HepG2 (cell line): ENCODE results near the gene MMP25. TPM values are rescaled to one million over a fixed set of nuclear protein-coding genes. Genes with fewer than 3 reads are reported as not detected.

Experiments used
- ATRX ChIP-seq: sonication (generic); formaldehyde crosslinking; IDR thresholded peaks from 2 replicates; pipeline ENCODE4 v1.4.0; 2020; ENCODE audit warnings: missing genetic modification reagents, borderline replicate concordance
- FOXK2 ChIP-seq: fragments of 450-650 bp; IDR thresholded peaks from 2 replicates; pipeline ENCODE4 v1.6.1; 2016
- IRF2 ChIP-seq: IDR thresholded peaks from 2 replicates; pipeline ENCODE4 v1.6.1; 2018; ENCODE audit warnings: missing genetic modification reagents, missing compliant biosample characterization
- MEF2D ChIP-seq: sonication (generic); formaldehyde crosslinking; IDR thresholded peaks from 2 replicates; pipeline ENCODE4 v1.5.1; 2020; ENCODE audit warnings: mild to moderate bottlenecking, missing genetic modification reagents
- MYC ChIP-seq: sonication (generic); formaldehyde crosslinking; IDR thresholded peaks from 2 replicates; pipeline ENCODE4 v1.9.0; 2021; ENCODE audit warnings: missing genetic modification reagents, borderline replicate concordance
- PHF8 ChIP-seq: sonication (generic); formaldehyde crosslinking; IDR thresholded peaks from 2 replicates; pipeline ENCODE4 v1.5.0; 2020; ENCODE audit warnings: missing genetic modification reagents
- SMARCC2 ChIP-seq: fragments of 450-650 bp; IDR thresholded peaks from 2 replicates; pipeline ENCODE4 v1.6.1; 2017; ENCODE audit warnings: antibody characterized with exemption, mild to moderate bottlenecking
- SYNCRIP ChIP-seq: fragments of 200-400 bp; formaldehyde crosslinking; IDR thresholded peaks from 2 replicates; pipeline ENCODE4 v1.6.1; 2018; ENCODE audit warnings: mild to moderate bottlenecking, low read depth, low read length; ENCODE audit not compliant: insufficient read depth
- TAF15 ChIP-seq: fragments of 200-400 bp; formaldehyde crosslinking; IDR thresholded peaks from one replicate; pipeline ENCODE4 v1.6.1; 2018; ENCODE audit warnings: mild to moderate bottlenecking, low read depth, low read length; ENCODE audit not compliant: poor library complexity, severe bottlenecking
- THAP11 ChIP-seq: IDR thresholded peaks from 2 replicates; pipeline ENCODE4 v1.6.1; 2016; ENCODE audit warnings: missing biosample characterization, missing genetic modification reagents
- ZNF446 ChIP-seq: sonication (generic); formaldehyde crosslinking; IDR thresholded peaks from 2 replicates; pipeline ENCODE4 v1.5.0; 2020; ENCODE audit warnings: mild to moderate bottlenecking, missing genetic modification reagents
- ZNF460 ChIP-seq: sonication (generic); formaldehyde crosslinking; IDR thresholded peaks from 2 replicates; pipeline ENCODE4 v1.5.1; 2020; ENCODE audit warnings: missing genetic modification reagents, mild to moderate bottlenecking, borderline replicate concordance
- ZNF543 ChIP-seq: sonication (generic); formaldehyde crosslinking; IDR thresholded peaks from 2 replicates; pipeline ENCODE4 v1.4.0; 2020; ENCODE audit warnings: mild to moderate bottlenecking, missing genetic modification reagents
- polyA plus RNA-seq, 8 experiments: library from polyadenylated mRNA; depleted of rRNA in 3 of 8; stranded (reverse) in 7 of 8; unstranded in 1 of 8; fragments of >200 nt; fragmentation: Illumina TruSeq in 4 of 8; extraction: Trizol in 4 of 8; gene quantifications; 2 replicates each; pipeline versions ENCODE4 v1.2.1 to v1.2.3, GENCODE V29; 2011 to 2016; ENCODE audit warnings: low read depth in 4 of 8, missing spikeins in 1 of 8, mixed read lengths in 1 of 8; ENCODE audit not compliant: insufficient read depth in 1 of 8
- total RNA-seq, 5 experiments: library from RNA; depleted of rRNA; stranded (reverse); fragments of >200 nt; fragmentation: Illumina TruSeq; extraction: Trizol; gene quantifications; 2 replicates each; pipeline ENCODE4 v1.2.3, GENCODE V29; 2016; ENCODE audit warnings: low read depth in 1 of 5
- TF ChIP-seq, protein P1 (sequence below): sonication (generic); formaldehyde crosslinking; IDR thresholded peaks from 2 replicates; pipeline ENCODE4 v1.4.0; 2020; ENCODE audit warnings: mild to moderate bottlenecking, missing genetic modification reagents
- TF ChIP-seq, protein P2 (sequence below): sonication (generic); formaldehyde crosslinking; IDR thresholded peaks from 2 replicates; pipeline ENCODE4 v1.5.1; 2020; ENCODE audit warnings: missing genetic modification reagents, mild to moderate bottlenecking, borderline replicate concordance
- TF ChIP-seq, protein P3 (sequence below): sonication (generic); formaldehyde crosslinking; IDR thresholded peaks from 2 replicates; pipeline ENCODE4 v1.9.0; 2021; ENCODE audit warnings: missing genetic modification reagents, mild to moderate bottlenecking, borderline replicate concordance
- TF ChIP-seq, protein P4 (sequence below): sonication (generic); formaldehyde crosslinking; conservative IDR thresholded peaks from 2 replicates; pipeline ENCODE4 v1.4.0; 2020; ENCODE audit warnings: missing genetic modification reagents

Gene MMP25
- total and polyA plus RNA-seq, 2 of the 13 experiments (the other 11 are each of a cell fraction or from before 2014, with no cell fraction given), result 0.04 to 0.08 TPM

DNA sequence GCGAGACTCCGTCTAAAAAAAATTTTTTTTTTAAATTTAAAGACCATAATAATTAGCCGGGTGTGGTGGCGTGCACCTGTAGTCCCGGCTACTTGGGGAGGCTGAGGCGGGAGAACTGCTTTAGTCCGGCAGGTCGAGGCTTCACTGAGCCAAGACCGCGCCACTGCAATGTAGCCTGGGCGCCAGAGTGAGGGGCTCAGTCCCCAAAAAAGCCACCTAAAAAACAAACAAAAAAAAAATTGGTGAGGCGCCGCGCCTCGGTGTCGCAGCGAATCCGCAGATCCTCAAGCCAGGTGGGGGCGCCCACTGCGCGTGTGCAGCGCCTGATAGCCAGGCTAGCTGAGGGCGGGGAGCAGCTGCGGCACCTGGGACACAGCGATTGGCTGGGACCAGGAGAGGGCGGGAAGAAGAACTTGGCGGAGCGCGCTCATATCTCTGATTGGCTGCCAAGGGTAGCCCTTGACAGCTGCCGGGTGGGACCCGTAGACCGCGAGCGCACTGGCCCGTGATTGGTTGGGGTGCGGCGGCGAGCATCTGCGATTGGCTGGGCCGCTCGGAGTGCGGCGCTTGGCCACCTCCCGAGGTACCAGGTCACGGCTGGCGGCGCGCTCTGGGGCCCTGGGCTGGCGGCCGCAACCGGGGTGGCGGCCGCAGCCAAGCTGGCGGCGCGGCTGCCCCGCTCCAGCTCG, 42.6 kb upstream of the MMP25 start (continued):
- TF ChIP-seq, protein P1, sequence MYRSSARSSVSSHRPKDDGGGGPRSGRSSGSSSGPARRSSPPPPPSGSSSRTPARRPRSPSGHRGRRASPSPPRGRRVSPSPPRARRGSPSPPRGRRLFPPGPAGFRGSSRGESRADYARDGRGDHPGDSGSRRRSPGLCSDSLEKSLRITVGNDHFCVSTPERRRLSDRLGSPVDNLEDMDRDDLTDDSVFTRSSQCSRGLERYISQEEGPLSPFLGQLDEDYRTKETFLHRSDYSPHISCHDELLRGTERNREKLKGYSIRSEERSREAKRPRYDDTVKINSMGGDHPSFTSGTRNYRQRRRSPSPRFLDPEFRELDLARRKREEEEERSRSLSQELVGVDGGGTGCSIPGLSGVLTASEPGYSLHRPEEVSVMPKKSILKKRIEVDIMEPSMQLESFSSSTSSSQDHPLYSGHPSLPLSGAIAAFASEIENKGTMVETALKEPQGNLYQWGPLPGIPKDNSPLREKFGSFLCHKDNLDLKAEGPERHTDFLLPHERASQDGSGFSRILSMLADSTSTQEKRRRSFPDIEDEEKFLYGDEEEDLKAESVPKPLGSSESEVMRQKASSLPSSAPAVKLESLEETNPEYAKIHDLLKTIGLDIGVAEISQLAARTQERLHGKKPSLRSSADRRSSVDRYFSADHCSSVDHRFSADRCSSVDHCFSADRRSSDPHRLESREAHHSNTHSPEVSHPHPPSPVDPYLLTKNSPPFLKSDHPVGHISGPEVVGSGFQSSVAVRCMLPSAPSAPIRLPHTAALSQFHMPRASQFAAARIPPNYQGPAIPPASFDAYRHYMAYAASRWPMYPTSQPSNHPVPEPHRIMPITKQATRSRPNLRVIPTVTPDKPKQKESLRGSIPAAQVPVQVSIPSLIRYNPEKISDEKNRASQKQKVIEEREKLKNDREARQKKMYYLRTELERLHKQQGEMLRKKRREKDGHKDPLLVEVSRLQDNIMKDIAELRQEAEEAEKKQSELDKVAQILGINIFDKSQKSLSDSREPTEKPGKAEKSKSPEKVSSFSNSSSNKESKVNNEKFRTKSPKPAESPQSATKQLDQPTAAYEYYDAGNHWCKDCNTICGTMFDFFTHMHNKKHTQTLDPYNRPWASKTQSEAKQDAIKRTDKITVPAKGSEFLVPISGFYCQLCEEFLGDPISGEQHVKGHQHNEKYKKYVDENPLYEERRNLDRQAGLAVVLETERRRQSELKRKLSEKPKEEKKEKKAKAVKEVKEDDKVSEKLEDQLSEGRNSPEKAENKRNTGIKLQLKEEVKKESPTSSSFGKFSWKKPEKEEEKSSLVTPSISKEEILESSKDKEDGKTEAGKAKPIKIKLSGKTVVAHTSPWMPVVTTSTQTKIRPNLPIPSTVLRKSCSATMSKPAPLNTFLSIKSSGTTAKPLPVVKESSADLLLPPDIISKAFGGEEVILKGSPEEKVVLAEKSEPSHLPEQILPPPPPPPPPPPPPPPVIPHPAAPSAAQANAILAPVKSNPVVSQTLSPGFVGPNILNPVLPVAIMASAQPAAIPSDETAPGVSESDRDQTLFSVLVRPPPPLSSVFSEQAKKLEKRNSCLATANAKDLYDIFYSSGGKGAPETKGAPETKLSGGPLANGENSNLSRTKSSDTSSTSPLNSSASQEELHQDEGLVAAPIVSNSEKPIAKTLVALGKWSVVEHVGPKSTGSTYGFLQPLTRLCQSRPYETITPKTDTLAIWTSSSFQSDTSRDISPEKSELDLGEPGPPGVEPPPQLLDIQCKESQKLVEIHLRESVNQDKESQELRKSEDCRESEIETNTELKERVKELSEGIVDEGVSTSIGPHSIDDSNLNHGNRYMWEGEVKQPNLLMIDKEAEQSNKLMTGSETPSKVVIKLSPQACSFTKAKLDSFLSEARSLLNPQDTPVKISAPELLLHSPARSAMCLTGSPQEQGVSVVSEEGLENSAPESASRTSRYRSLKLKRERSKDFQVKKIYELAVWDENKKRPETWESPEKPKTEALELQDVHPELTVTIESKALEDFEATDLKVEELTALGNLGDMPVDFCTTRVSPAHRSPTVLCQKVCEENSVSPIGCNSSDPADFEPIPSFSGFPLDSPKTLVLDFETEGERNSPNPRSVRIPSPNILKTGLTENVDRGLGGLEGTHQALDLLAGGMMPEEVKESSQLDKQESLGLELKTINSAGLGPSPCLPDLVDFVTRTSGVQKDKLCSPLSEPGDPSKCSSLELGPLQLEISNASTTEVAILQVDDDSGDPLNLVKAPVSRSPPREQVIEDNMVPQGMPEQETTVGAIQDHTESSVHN (CRISPR knock-in tag), result no peak
- TF ChIP-seq IRF2 (CRISPR knock-in tag) (peak; percentile 73; the same call in 1 of the 2 replicates), ATRX (CRISPR knock-in tag) (no peak), ZNF460 (peak; percentile 72), THAP11 (peak; percentile 91), SMARCC2 (no peak), ZNF446 (no peak), MEF2D (CRISPR knock-in tag) (peak; percentile 57; the same call in 1 of the 2 replicates), TAF15 (no peak), PHF8 (CRISPR knock-in tag) (no peak), ZNF543 (CRISPR knock-in tag) (0 out of 2 replicates have a peak, but pooled peaks have one; percentile 31), SYNCRIP (no peak), MYC (CRISPR knock-in tag) (no peak; the same call in 1 of the 2 replicates), FOXK2 (no peak)
- TF ChIP-seq, protein P2, sequence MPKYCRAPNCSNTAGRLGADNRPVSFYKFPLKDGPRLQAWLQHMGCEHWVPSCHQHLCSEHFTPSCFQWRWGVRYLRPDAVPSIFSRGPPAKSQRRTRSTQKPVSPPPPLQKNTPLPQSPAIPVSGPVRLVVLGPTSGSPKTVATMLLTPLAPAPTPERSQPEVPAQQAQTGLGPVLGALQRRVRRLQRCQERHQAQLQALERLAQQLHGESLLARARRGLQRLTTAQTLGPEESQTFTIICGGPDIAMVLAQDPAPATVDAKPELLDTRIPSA (CRISPR knock-in tag), result no peak
- TF ChIP-seq, protein P3, sequence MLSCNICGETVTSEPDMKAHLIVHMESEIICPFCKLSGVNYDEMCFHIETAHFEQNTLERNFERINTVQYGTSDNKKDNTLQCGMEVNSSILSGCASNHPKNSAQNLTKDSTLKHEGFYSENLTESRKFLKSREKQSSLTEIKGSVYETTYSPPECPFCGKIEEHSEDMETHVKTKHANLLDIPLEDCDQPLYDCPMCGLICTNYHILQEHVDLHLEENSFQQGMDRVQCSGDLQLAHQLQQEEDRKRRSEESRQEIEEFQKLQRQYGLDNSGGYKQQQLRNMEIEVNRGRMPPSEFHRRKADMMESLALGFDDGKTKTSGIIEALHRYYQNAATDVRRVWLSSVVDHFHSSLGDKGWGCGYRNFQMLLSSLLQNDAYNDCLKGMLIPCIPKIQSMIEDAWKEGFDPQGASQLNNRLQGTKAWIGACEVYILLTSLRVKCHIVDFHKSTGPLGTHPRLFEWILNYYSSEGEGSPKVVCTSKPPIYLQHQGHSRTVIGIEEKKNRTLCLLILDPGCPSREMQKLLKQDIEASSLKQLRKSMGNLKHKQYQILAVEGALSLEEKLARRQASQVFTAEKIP, result no peak
- TF ChIP-seq, protein P4, sequence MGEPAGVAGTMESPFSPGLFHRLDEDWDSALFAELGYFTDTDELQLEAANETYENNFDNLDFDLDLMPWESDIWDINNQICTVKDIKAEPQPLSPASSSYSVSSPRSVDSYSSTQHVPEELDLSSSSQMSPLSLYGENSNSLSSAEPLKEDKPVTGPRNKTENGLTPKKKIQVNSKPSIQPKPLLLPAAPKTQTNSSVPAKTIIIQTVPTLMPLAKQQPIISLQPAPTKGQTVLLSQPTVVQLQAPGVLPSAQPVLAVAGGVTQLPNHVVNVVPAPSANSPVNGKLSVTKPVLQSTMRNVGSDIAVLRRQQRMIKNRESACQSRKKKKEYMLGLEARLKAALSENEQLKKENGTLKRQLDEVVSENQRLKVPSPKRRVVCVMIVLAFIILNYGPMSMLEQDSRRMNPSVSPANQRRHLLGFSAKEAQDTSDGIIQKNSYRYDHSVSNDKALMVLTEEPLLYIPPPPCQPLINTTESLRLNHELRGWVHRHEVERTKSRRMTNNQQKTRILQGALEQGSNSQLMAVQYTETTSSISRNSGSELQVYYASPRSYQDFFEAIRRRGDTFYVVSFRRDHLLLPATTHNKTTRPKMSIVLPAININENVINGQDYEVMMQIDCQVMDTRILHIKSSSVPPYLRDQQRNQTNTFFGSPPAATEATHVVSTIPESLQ, result no peak
